Mesendoderm (in vitro differentiated cells): Measurements from ENCODE around the gene TP53RK.

ENCODE experiments used
- DNase-seq: peaks from one replicate; pipeline ENCODE4 v3.0.0; 2013
- H2AK5ac ChIP-seq: 2 replicates; pipeline ENCODE4 v1.6.1; 2013; ENCODE audit warnings: low read length, inconsistent platforms
- H2BK120ac ChIP-seq: 2 replicates; pipeline ENCODE4 v1.6.1; 2013; ENCODE audit warnings: low read depth, mild to moderate bottlenecking, low read length, moderate library complexity, mixed read lengths
- H2BK15ac ChIP-seq: replicated peaks from 2 replicates; pipeline ENCODE4 v1.6.1; 2013; ENCODE audit warnings: low read depth, mild to moderate bottlenecking, moderate library complexity
- H2BK5ac ChIP-seq: 2 replicates; pipeline ENCODE4 v1.6.1; 2013; ENCODE audit warnings: low read length, inconsistent platforms
- H3K18ac ChIP-seq: 2 replicates; pipeline ENCODE4 v1.6.1; 2013; ENCODE audit warnings: mild to moderate bottlenecking, low read length, mixed read lengths
- H3K23ac ChIP-seq: one replicate; pipeline ENCODE4 v1.6.1; 2013; ENCODE audit warnings: low read length
- H3K27ac ChIP-seq: 2 replicates; pipeline ENCODE4 v1.5.1; 2013; ENCODE audit warnings: low read depth, mild to moderate bottlenecking, inconsistent platforms, low read length, moderate library complexity
- H3K27me3 ChIP-seq: 2 replicates; pipeline ENCODE4 v1.6.1; 2013; ENCODE audit warnings: low read length, control low read depth, mild to moderate bottlenecking, inconsistent platforms; ENCODE audit not compliant: insufficient read depth, poor library complexity
- H3K36me3 ChIP-seq: 2 replicates; pipeline ENCODE4 v1.6.1; 2013; ENCODE audit warnings: low read length, inconsistent platforms; ENCODE audit not compliant: control insufficient read depth, insufficient read depth
- H3K4ac ChIP-seq: one replicate; pipeline ENCODE4 v1.6.1; 2013; ENCODE audit warnings: low read depth, mild to moderate bottlenecking, low read length, moderate library complexity
- H3K4me1 ChIP-seq: 2 replicates; pipeline ENCODE4 v1.6.1; 2013; ENCODE audit warnings: low read depth, low read length, inconsistent platforms; ENCODE audit not compliant: control insufficient read depth
- H3K4me2 ChIP-seq: 2 replicates; pipeline ENCODE4 v1.6.1; 2013; ENCODE audit warnings: low read length
- H3K4me3 ChIP-seq: 2 replicates; pipeline ENCODE4 v1.5.1; 2013; ENCODE audit warnings: mild to moderate bottlenecking, low read length
- H3K56ac ChIP-seq: one replicate; pipeline ENCODE4 v1.6.1; 2013; ENCODE audit warnings: low read length
- H3K79me1 ChIP-seq: 2 replicates; pipeline ENCODE4 v1.6.1; 2013; ENCODE audit warnings: low read length, inconsistent platforms
- H3K79me2 ChIP-seq: 2 replicates; pipeline ENCODE4 v1.6.1; 2013; ENCODE audit warnings: mild to moderate bottlenecking, low read length; ENCODE audit not compliant: control insufficient read depth, insufficient read depth
- H3K9ac ChIP-seq: 2 replicates; pipeline ENCODE4 v1.6.1; 2013; ENCODE audit warnings: low read length, inconsistent platforms
- H4K5ac ChIP-seq: one replicate; pipeline ENCODE4 v1.6.1; 2013; ENCODE audit warnings: low read length
- H4K8ac ChIP-seq: one replicate; pipeline ENCODE4 v1.6.1; 2013; ENCODE audit warnings: low read depth, mild to moderate bottlenecking, control low read depth, low read length, moderate library complexity
- WGBS: extraction: QIAGEN DNeasy Blood & Tissue Kit; methylation state at CpG from one replicate; pipeline ENCODE4 v1.1.7; 2013; ENCODE audit warnings: low lambda C conversion rate, missing lambda C conversion rate; ENCODE audit not compliant: insufficient coverage; ENCODE audit errors: extremely low coverage; 5-methylcytosine and 5-hydroxymethylcytosine counted together

TP53RK gene

DNA sequence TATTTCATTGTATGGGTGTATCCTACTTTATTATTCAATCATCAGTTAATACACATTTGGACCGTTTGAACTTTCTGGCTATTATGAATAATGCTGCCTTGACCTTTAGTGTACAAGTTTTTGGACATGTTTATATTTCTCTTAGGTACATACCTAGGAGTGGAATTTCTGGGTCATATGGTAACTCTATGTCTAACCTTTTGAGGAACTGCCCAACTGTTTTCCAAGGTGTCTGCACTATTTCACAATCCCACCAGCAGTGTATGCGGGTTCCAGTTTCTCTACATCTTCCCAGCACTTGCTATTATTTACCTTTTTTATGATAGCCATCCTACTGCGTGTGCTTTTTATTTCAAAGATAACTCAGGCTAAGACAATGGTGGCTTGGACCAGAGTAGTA lies 23.6 kb downstream of the TP53RK start:
- H3K4ac ChIP-seq = no peak overlapping the region
- H2BK5ac ChIP-seq = no peak overlapping the region
- H2BK15ac ChIP-seq = no peak overlapping the region
- no CpG with 5 or more reads among the region's 3 CpGs for WGBS
- H3K23ac ChIP-seq = no peak overlapping the region
- no peak overlapping the region for H3K4me2 ChIP-seq
- no peak overlapping the region for H3K9ac ChIP-seq
- H3K27ac ChIP-seq = no peak overlapping the region
- H3K27me3 ChIP-seq = no peaks in the 10 kb centered on the region
- no peak overlapping the region for H3K4me3 ChIP-seq
- H3K56ac ChIP-seq = no peak overlapping the region
- no peak overlapping the region for H3K18ac ChIP-seq
- no peak overlapping the region for H4K5ac ChIP-seq
- H3K36me3 ChIP-seq = no peaks in the 10 kb centered on the region
- no peak for DNase-seq
- H3K4me1 ChIP-seq = no peaks in the 10 kb centered on the region
- no peak overlapping the region for H4K8ac ChIP-seq
- H3K79me2 ChIP-seq = no peaks in the 10 kb centered on the region
- H2BK120ac ChIP-seq = no peak overlapping the region
- no peak overlapping the region for H2AK5ac ChIP-seq
- no peaks in the 10 kb centered on the region for H3K79me1 ChIP-seq

GRCh38 chr20:46663531-46663930 lies 25.7 kb downstream of the TP53RK start:
- WGBS = no CpG with 5 or more reads among the region's 3 CpGs

DNA sequence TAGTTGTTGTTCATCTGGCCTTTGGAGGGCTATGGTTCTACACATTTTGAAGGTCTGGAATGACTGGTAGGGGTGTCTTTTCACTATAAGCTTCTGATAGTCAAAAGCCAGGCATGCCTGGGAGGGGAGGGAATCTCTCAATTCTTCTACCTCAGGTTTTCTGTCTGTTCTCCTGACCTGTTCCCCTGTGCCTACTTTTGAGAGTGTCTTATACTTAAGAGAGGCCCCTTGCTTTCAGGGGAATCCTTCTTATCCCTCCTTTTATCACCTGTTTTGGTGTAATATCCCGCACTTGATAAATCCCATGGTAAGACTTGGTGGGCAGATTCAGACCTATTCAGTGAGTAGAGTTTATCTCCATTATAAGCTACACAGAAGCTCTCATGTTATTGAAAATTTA lies 27.6 kb downstream of the TP53RK start:
- Histone ChIP-seq H3K27me3 (no peaks in the 10 kb centered on the region), H4K8ac (no peak overlapping the region), H2BK5ac (no peak overlapping the region), H2AK5ac (no peak overlapping the region), H3K18ac (no peak overlapping the region), H3K4me2 (no peak overlapping the region), H3K36me3 (no peaks in the 10 kb centered on the region), H3K4me3 (no peak overlapping the region), H3K56ac (no peak overlapping the region), H3K4me1 (no peaks in the 10 kb centered on the region), H4K5ac (no peak overlapping the region), H3K9ac (no peak overlapping the region), H3K23ac (no peak overlapping the region), H3K79me2 (no peaks in the 10 kb centered on the region), H3K79me1 (no peaks in the 10 kb centered on the region), H2BK120ac (no peak overlapping the region), H2BK15ac (no peak overlapping the region), H3K27ac (no peak overlapping the region), H3K4ac (no peak overlapping the region)
- no peak for DNase-seq
- no CpG with 5 or more reads among the region's 1 CpG for WGBS

More at GRCh38 chr20:46663531-46663930, 25.7 kb downstream of the TP53RK start:
- H2BK120ac ChIP-seq = no peak overlapping the region
- H2BK5ac ChIP-seq = no peak overlapping the region
- H4K5ac ChIP-seq = no peak overlapping the region
- no peak overlapping the region for H3K4me2 ChIP-seq
- no peaks in the 10 kb centered on the region for H3K36me3 ChIP-seq
- H3K9ac ChIP-seq = no peak overlapping the region
- no peaks in the 10 kb centered on the region for H3K27me3 ChIP-seq
- H3K4me3 ChIP-seq = no peak overlapping the region
- H3K18ac ChIP-seq = no peak overlapping the region
- H3K27ac ChIP-seq = no peak overlapping the region
- no peak overlapping the region for H2BK15ac ChIP-seq
- DNase-seq = no peak
- no peak overlapping the region for H4K8ac ChIP-seq
- no peak overlapping the region for H3K56ac ChIP-seq
- no peaks in the 10 kb centered on the region for H3K79me1 ChIP-seq
- no peak overlapping the region for H2AK5ac ChIP-seq
- H3K79me2 ChIP-seq = no peaks in the 10 kb centered on the region
- H3K23ac ChIP-seq = no peak overlapping the region
- H3K4ac ChIP-seq = no peak overlapping the region
- H3K4me1 ChIP-seq = no peaks in the 10 kb centered on the region

GRCh38 chr20:46660487-46660886 lies 28.8 kb downstream of the TP53RK start:
- Histone ChIP-seq H4K5ac (no peak overlapping the region), H3K9ac (no peak overlapping the region), H3K79me1 (no peaks in the 10 kb centered on the region), H4K8ac (no peak overlapping the region), H3K27ac (no peak overlapping the region), H3K4me2 (no peak overlapping the region), H2BK5ac (no peak overlapping the region), H3K4me3 (no peak overlapping the region), H3K18ac (no peak overlapping the region), H2BK15ac (no peak overlapping the region), H2BK120ac (no peak overlapping the region), H3K4me1 (no peaks in the 10 kb centered on the region), H3K36me3 (no peaks in the 10 kb centered on the region), H3K79me2 (no peaks in the 10 kb centered on the region), H3K27me3 (no peaks in the 10 kb centered on the region), H3K4ac (no peak overlapping the region), H3K56ac (no peak overlapping the region), H2AK5ac (no peak overlapping the region), H3K23ac (no peak overlapping the region)
- DNase-seq = no peak
- no CpG with 5 or more reads among the region's 4 CpGs for WGBS

GRCh38 chr20:46657618-46658017 lies 31.6 kb downstream of the TP53RK start:
- Histone ChIP-seq H2BK120ac (no peak overlapping the region), H2BK5ac (no peak overlapping the region), H3K4me2 (no peak overlapping the region), H2AK5ac (no peak overlapping the region), H3K4me3 (no peak overlapping the region), H4K8ac (no peak overlapping the region), H3K23ac (no peak overlapping the region), H3K79me1 (no peaks in the 10 kb centered on the region), H3K18ac (no peak overlapping the region), H3K56ac (no peak overlapping the region), H4K5ac (no peak overlapping the region), H3K36me3 (no peaks in the 10 kb centered on the region), H3K4me1 (no peaks in the 10 kb centered on the region), H2BK15ac (no peak overlapping the region), H3K27me3 (no peaks in the 10 kb centered on the region), H3K27ac (no peak overlapping the region), H3K4ac (no peak overlapping the region), H3K79me2 (no peaks in the 10 kb centered on the region), H3K9ac (no peak overlapping the region)
- no CpG with 5 or more reads among the region's 7 CpGs for WGBS
- DNase-seq = no peak

DNA sequence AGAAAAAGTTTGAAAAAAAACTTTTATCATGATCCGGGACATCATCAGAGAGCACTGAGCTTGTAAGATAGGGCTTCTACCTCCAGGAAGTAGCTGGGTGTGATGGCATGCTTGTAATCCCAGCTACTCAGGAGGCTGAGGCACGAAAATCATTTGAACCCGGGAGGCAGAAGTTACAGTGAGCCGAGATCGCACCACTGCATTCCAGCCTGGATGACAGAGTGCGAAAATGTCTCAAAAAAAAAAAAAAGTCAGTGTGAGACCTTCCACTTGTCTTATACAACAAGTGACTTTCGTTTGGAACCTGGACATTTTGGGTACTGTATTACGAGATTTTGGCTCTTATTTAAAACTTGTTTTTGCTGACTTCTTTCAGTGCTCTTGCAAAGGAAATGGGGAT lies 32.1 kb downstream of the TP53RK start:
- H4K8ac ChIP-seq = no peak overlapping the region
- WGBS = no CpG with 5 or more reads among the region's 8 CpGs
- DNase-seq = no peak
- H3K23ac ChIP-seq = no peak overlapping the region
- no peak overlapping the region for H3K4ac ChIP-seq
- H2BK5ac ChIP-seq = no peak overlapping the region
- no peak overlapping the region for H2BK120ac ChIP-seq
- H3K36me3 ChIP-seq = no peaks in the 10 kb centered on the region
- H3K79me2 ChIP-seq = no peaks in the 10 kb centered on the region
- H2AK5ac ChIP-seq = no peak overlapping the region
- H3K56ac ChIP-seq = no peak overlapping the region
- no peaks in the 10 kb centered on the region for H3K27me3 ChIP-seq
- no peak overlapping the region for H3K4me3 ChIP-seq
- no peak overlapping the region for H4K5ac ChIP-seq
- H3K18ac ChIP-seq = no peak overlapping the region
- H2BK15ac ChIP-seq = no peak overlapping the region
- H3K79me1 ChIP-seq = no peaks in the 10 kb centered on the region
- no peak overlapping the region for H3K9ac ChIP-seq
- no peaks in the 10 kb centered on the region for H3K4me1 ChIP-seq
- no peak overlapping the region for H3K27ac ChIP-seq
- no peak overlapping the region for H3K4me2 ChIP-seq
